Lower lobe of right lung (tissue), 2 donors: ENCODE data around the gene LMF1. TPM values are rescaled to one million over a fixed set of nuclear protein-coding genes. Genes with fewer than 3 reads are reported as not detected.
"Not testable (repeated sequence)": the region's sequence is repeated elsewhere in the genome, so short reads cannot be mapped to it uniquely, and the experiment has no call there.

ENCODE experiments used
- ATAC-seq, 2 donors: fragments of 200-7000 bp; cut with Tn5 transposase; one replicate each; pipeline ENCODE4 v1.9.1; 2020 to 2022; ENCODE audit warnings: mild to moderate bottlenecking in 2 of 2, moderate library complexity in 2 of 2
- DNase-seq: peaks from one replicate; pipeline ENCODE4 v3.0.0-alpha.2; 2020
- H3K27ac ChIP-seq: fragments of 200-600 bp; one replicate; pipeline ENCODE4 v1.8.0; 2022
- H3K27me3 ChIP-seq: fragments of 200-600 bp; one replicate; pipeline ENCODE4 v1.8.0; 2022; ENCODE audit warnings: low read depth
- H3K36me3 ChIP-seq: fragments of 200-600 bp; one replicate; pipeline ENCODE4 v1.8.0; 2022; ENCODE audit warnings: mild to moderate bottlenecking
- H3K4me1 ChIP-seq: fragments of 200-600 bp; one replicate; pipeline ENCODE4 v1.8.0; 2022
- H3K4me3 ChIP-seq: fragments of 200-600 bp; one replicate; pipeline ENCODE4 v1.8.0; 2022; ENCODE audit warnings: mild to moderate bottlenecking
- H3K9me3 ChIP-seq: fragments of 200-600 bp; one replicate; pipeline ENCODE4 v1.8.0; 2022
- intact Hi-C: fragments of 100-400 bp; cut with DNase I; formaldehyde crosslinking; loops from one replicate; pipeline ENCODE4 v1.11.0; 2022
- total RNA-seq: library from RNA; stranded (reverse); fragmentation: NEBNext Ultra II Directional; extraction: Animal tissue kit (Norgen Biotek cat#: 25700); gene quantifications from one replicate; pipeline ENCODE4 v1.2.1, GENCODE V29; 2021
- TF ChIP-seq, protein P1 (sequence below): fragments of 200-600 bp; IDR thresholded peaks from one replicate; pipeline ENCODE4 v1.8.0; 2022; ENCODE audit warnings: antibody characterized with exemption, mild to moderate bottlenecking
- donor health status: DM: no; HTN: yes; CAD: no; lungs with severe emphysema.

The LMF1 gene
- total RNA-seq, 1 donor from 2014 or later = 23.8 TPM

DNA sequence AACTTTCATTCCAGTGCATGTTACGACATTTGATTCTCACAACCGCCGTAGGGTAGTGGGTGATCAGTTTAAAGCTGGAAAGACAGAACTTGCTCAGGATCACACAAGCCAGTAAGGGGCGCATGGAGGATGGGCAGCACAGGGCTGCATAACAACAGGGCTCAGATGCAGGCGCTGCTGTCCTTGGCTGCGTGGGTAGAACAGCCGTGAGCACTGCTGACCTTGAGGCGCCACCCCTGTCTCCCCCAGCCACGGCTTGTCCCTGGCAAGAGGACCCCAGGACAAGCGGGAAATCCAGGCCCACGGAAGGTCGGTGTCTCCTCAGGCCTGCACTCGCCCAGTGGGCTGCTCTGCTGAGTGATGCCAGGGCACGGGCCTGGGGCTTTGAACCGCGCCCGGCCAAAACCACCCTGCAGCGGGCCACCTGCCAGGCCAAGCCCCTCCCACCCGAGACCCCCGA is 84.7 kb downstream of the LMF1 start:
- no peak overlapping the region for H3K4me3 ChIP-seq
- DNase-seq (peak; percentile 28), ATAC-seq (no peak)
- no peak overlapping the region for H3K27ac ChIP-seq
- no peaks in the 10 kb centered on the region for H3K27me3 ChIP-seq
- peaks cover 14% of the 10 kb centered on the region for H3K36me3 ChIP-seq
- TF ChIP-seq, protein P1, sequence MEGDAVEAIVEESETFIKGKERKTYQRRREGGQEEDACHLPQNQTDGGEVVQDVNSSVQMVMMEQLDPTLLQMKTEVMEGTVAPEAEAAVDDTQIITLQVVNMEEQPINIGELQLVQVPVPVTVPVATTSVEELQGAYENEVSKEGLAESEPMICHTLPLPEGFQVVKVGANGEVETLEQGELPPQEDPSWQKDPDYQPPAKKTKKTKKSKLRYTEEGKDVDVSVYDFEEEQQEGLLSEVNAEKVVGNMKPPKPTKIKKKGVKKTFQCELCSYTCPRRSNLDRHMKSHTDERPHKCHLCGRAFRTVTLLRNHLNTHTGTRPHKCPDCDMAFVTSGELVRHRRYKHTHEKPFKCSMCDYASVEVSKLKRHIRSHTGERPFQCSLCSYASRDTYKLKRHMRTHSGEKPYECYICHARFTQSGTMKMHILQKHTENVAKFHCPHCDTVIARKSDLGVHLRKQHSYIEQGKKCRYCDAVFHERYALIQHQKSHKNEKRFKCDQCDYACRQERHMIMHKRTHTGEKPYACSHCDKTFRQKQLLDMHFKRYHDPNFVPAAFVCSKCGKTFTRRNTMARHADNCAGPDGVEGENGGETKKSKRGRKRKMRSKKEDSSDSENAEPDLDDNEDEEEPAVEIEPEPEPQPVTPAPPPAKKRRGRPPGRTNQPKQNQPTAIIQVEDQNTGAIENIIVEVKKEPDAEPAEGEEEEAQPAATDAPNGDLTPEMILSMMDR = no peak
- intact Hi-C loops = no loop called here
- H3K4me1 ChIP-seq = no peaks in the 10 kb centered on the region
- H3K9me3 ChIP-seq = peaks cover 23% of the 10 kb centered on the region

- TF ChIP-seq, protein P1 = no peak
- intact Hi-C loops = no loop called here
- H3K4me3 ChIP-seq = no peak overlapping the region
- H3K9me3 ChIP-seq = peaks cover 23% of the 10 kb centered on the region
- peak; percentile 6 for DNase-seq
- peaks cover 14% of the 10 kb centered on the region for H3K36me3 ChIP-seq
- ATAC-seq = no peak
- no peaks in the 10 kb centered on the region for H3K27me3 ChIP-seq
- no peaks in the 10 kb centered on the region for H3K4me1 ChIP-seq
- H3K27ac ChIP-seq = no peak overlapping the region
Observed at GRCh38 chr16:885391-885790, 85.4 kb downstream of the LMF1 start.

DNA sequence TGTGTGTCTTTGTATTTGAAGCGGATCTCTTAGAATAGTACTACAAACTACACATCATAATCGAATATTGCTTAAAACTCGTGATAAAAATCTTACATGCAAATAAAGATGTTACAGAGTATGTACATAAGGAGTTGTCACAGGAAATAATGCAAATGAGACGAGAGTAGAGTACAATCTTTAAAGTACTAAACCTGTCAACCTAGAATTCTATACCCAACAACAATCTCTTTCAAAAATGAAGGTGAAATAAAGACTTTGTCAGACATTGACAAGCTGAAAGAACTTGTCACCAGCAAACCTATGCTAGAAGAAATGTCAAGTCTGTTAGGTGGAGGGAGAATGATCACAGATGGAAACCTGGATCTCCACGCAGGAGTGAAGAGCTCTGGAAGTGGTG is 86.6 kb downstream of the LMF1 start:
- intact Hi-C loops = no loop called here
- Histone ChIP-seq H3K9me3 (peaks cover 23% of the 10 kb centered on the region), H3K27me3 (no peaks in the 10 kb centered on the region), H3K4me3 (no peak overlapping the region), H3K4me1 (no peaks in the 10 kb centered on the region), H3K36me3 (peaks cover 11% of the 10 kb centered on the region), H3K27ac (no peak overlapping the region)
- no peak for DNase-seq
- TF ChIP-seq, protein P1 = no peak
- ATAC-seq = no peak

- H3K4me1 ChIP-seq = no peaks in the 10 kb centered on the region
- H3K4me3 ChIP-seq = no peak overlapping the region
- no peaks in the 10 kb centered on the region for H3K27me3 ChIP-seq
- H3K9me3 ChIP-seq = peaks cover 23% of the 10 kb centered on the region
- intact Hi-C loops = no loop called here
- no peak overlapping the region for H3K27ac ChIP-seq
- H3K36me3 ChIP-seq = peaks cover 7% of the 10 kb centered on the region
- no peak for ATAC-seq
- TF ChIP-seq, protein P1 = no peak
- DNase-seq = no peak
Observed at GRCh38 chr16:883781-884180, 87.0 kb downstream of the LMF1 start.

- no peaks in the 10 kb centered on the region for H3K4me1 ChIP-seq
- DNase-seq (peak; percentile 9), ATAC-seq (no peak)
- H3K27ac ChIP-seq = no peak overlapping the region
- no peak overlapping the region for H3K4me3 ChIP-seq
- peaks cover 2% of the 10 kb centered on the region for H3K36me3 ChIP-seq
- TF ChIP-seq, protein P1 = no peak
- no peaks in the 10 kb centered on the region for H3K27me3 ChIP-seq
- intact Hi-C loops = no loop called here
- H3K9me3 ChIP-seq = peaks cover 23% of the 10 kb centered on the region
Observed at GRCh38 chr16:883340-883739, 87.4 kb downstream of the LMF1 start.

DNA sequence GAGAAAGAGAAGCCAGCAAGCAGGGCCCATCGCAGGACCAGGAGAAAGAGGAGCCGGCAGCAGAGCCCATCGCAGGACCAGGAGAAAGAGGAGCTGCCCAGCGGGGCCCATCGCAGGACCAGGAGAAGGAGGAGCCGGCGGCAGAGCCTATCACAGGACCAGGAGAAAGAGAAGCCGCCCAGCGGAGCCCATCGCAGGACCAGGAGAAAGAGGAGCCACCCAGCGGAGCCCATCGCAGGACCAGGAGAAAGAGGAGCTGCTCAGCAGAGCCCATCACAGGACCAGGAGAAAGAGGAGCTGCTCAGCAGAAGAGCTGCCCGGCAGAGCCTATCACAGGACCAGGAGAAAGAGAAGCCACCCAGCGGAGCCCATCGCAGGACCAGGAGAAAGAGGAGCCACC is 88.1 kb downstream of the LMF1 start:
- H3K4me1 ChIP-seq, H3K36me3 ChIP-seq, H3K4me3 ChIP-seq, H3K27me3 ChIP-seq, H3K27ac ChIP-seq, intact Hi-C loops, ATAC-seq: not testable (repeated sequence)
- peaks cover 23% of the 10 kb centered on the region for H3K9me3 ChIP-seq
- peak; percentile 15 for DNase-seq
